DND-41 (cell line): ENCODE results near the gene C15orf40.
A peak's percentile ranks its signal among the peaks of the same experiment; 100 is the strongest.
"Not testable (repeated sequence)": the region's sequence is repeated elsewhere in the genome, so short reads cannot be mapped to it uniquely, and the experiment has no call there.

Experiments used
- ATAC-seq: fragments of 200-7000 bp; cut with Tn5 transposase; 3 replicates; pipeline ENCODE4 v1.9.1; 2021; ENCODE audit warnings: low read depth; ENCODE audit not compliant: insufficient read depth
- DNase-seq: peaks from one replicate; pipeline ENCODE4 v3.0.0-alpha.2; 2020
- H2AFZ ChIP-seq: 2 replicates; pipeline ENCODE4 v1.6.0; 2012; ENCODE audit warnings: low read depth, low read length
- H3K27ac ChIP-seq: 2 replicates; pipeline ENCODE4 v1.5.1; 2012; ENCODE audit warnings: low read length, inconsistent platforms
- H3K27me3 ChIP-seq: fragments of 200-600 bp; sonication (generic); 2 replicates; pipeline ENCODE4 v1.6.0; 2012; ENCODE audit warnings: low read length, mild to moderate bottlenecking, inconsistent platforms; ENCODE audit not compliant: insufficient read depth, poor library complexity
- H3K36me3 ChIP-seq: 2 replicates; pipeline ENCODE4 v1.5.1; 2012; ENCODE audit warnings: low read length, inconsistent platforms; ENCODE audit not compliant: insufficient read depth
- H3K4me1 ChIP-seq: 2 replicates; pipeline ENCODE4 v1.5.1; 2012; ENCODE audit warnings: mild to moderate bottlenecking, low read length; ENCODE audit not compliant: insufficient read depth
- H3K4me2 ChIP-seq: 2 replicates; pipeline ENCODE4 v1.6.0; 2012; ENCODE audit warnings: mild to moderate bottlenecking, moderate library complexity, low read length, inconsistent platforms; ENCODE audit not compliant: insufficient read depth
- H3K4me3 ChIP-seq, 2 experiments: fragments of 200-600 bp in 1 of 2; shearing (Covaris generic) in 1 of 2; 2 replicates each; pipeline ENCODE4 v1.5.1; 2012 to 2016; ENCODE audit warnings: inconsistent platforms in 2 of 2, low read length in 2 of 2, mild to moderate bottlenecking in 2 of 2, low read depth in 1 of 2, moderate library complexity in 1 of 2
- H3K79me2 ChIP-seq: 2 replicates; pipeline ENCODE4 v1.6.0; 2012; ENCODE audit warnings: low read length, inconsistent platforms; ENCODE audit not compliant: insufficient read depth
- H3K9ac ChIP-seq: 2 replicates; pipeline ENCODE4 v1.6.0; 2012; ENCODE audit warnings: low read depth, mild to moderate bottlenecking, inconsistent platforms, low read length, moderate library complexity
- H3K9me3 ChIP-seq: 2 replicates; pipeline ENCODE4 v1.5.1; 2012; ENCODE audit warnings: low read length, moderate library complexity, mild to moderate bottlenecking, inconsistent platforms; ENCODE audit not compliant: insufficient read depth, severe bottlenecking
- H4K20me1 ChIP-seq: 2 replicates; pipeline ENCODE4 v1.6.0; 2012; ENCODE audit warnings: low read length; ENCODE audit not compliant: insufficient read depth
- CTCF ChIP-seq: IDR thresholded peaks from 2 replicates; pipeline ENCODE4 v1.5.1; 2012; ENCODE audit warnings: borderline replicate concordance, low read length, moderate library complexity, mild to moderate bottlenecking; ENCODE audit not compliant: poor library complexity, severe bottlenecking; ENCODE audit errors: extremely low read depth
- EZH2 ChIP-seq: IDR thresholded peaks from 3 replicates; pipeline ENCODE4 v1.6.1; 2012; ENCODE audit warnings: borderline replicate concordance, low read depth, mild to moderate bottlenecking, moderate library complexity, low read length, inconsistent platforms; ENCODE audit not compliant: severe bottlenecking

C15orf40 gene

GRCh38 chr15:83012636-83013035 lies 1.2 kb upstream of the C15orf40 start:
- H3K27me3 ChIP-seq = no peaks in the 10 kb centered on the region
- H3K36me3 ChIP-seq = peaks cover 38% of the 10 kb centered on the region
- 0 out of 2 replicates have a peak overlapping the region, but pooled peaks have one; percentile 77 for H3K27ac ChIP-seq
- H3K4me2 ChIP-seq = peak overlapping the region; percentile 66
- H3K4me3 ChIP-seq = peak overlapping the region in 1 of 2 experiments; percentile 91; a peak in 2 of 4 replicates
- H3K9ac ChIP-seq = peak overlapping the region; percentile 79; the same call in 1 of the 2 replicates
- peaks cover 33% of the 10 kb centered on the region for H3K79me2 ChIP-seq
- ATAC-seq (no peak), DNase-seq (no peak)
- no peaks in the 10 kb centered on the region for H4K20me1 ChIP-seq
- no peak overlapping the region for H2AFZ ChIP-seq
- TF ChIP-seq CTCF (no peak), EZH2 (no peak)
- H3K9me3 ChIP-seq = no peaks in the 10 kb centered on the region
- H3K4me1 ChIP-seq = peaks cover 40% of the 10 kb centered on the region

- Histone ChIP-seq H3K4me2 (peak overlapping the region; percentile 66), H3K27me3 (no peaks in the 10 kb centered on the region), H3K9ac (peak overlapping the region; percentile 79), H3K27ac (peak overlapping the region; percentile 77), H3K4me3 (peak overlapping the region; percentile 59 to 91; a peak in 3 of 4 replicates), H4K20me1 (no peaks in the 10 kb centered on the region), H2AFZ (peak overlapping the region; percentile 92), H3K9me3 (no peaks in the 10 kb centered on the region), H3K36me3 (peaks cover 37% of the 10 kb centered on the region), H3K4me1 (peaks cover 40% of the 10 kb centered on the region), H3K79me2 (peaks cover 34% of the 10 kb centered on the region)
- TF ChIP-seq CTCF = no peak
- TF ChIP-seq EZH2 = no peak
- ATAC-seq (no peak), DNase-seq (no peak)
These were observed 612 bp upstream of the C15orf40 start for GRCh38 chr15:83012076-83012426.

GRCh38 chr15:83010709-83011270 lies 649 bp downstream of the C15orf40 start:
- peak overlapping the region; percentile 77 for H3K27ac ChIP-seq
- H3K36me3 ChIP-seq = peaks cover 37% of the 10 kb centered on the region
- H3K9me3 ChIP-seq = no peaks in the 10 kb centered on the region
- peak overlapping the region; percentile 92 for H2AFZ ChIP-seq
- peak; percentile 88 for TF ChIP-seq CTCF
- no peak for TF ChIP-seq EZH2
- no peaks in the 10 kb centered on the region for H3K27me3 ChIP-seq
- H3K4me2 ChIP-seq = peak overlapping the region; percentile 66
- H3K79me2 ChIP-seq = peaks cover 35% of the 10 kb centered on the region
- H4K20me1 ChIP-seq = no peaks in the 10 kb centered on the region
- H3K4me1 ChIP-seq = peaks cover 40% of the 10 kb centered on the region
- DNase-seq (peak; percentile 80), ATAC-seq (peak; percentile 71)
- peak overlapping the region; percentile 59 to 91; a peak in 3 of 4 replicates for H3K4me3 ChIP-seq
- H3K9ac ChIP-seq = peak overlapping the region; percentile 79

GRCh38 chr15:83000672-83001031 lies 10.8 kb downstream of the C15orf40 start:
- not testable (repeated sequence) for H4K20me1 ChIP-seq, H3K9me3 ChIP-seq, H2AFZ ChIP-seq, DNase-seq, H3K27me3 ChIP-seq, H3K79me2 ChIP-seq, H3K36me3 ChIP-seq, H3K4me1 ChIP-seq, ATAC-seq, H3K4me2 ChIP-seq, H3K4me3 ChIP-seq, H3K27ac ChIP-seq, H3K9ac ChIP-seq
